ENCODE results near the gene GPR65.
"Not testable (repeated sequence)": the region's sequence is repeated elsewhere in the genome, so short reads cannot be mapped to it uniquely, and the experiment has no call there.

Gene GPR65

GRCh38 chr14:88004506-88005036, 364 bp upstream of the GPR65 start:
- peak; percentile 28 for DNase-seq

GRCh38 chr14:88005978-88006851, 1.3 kb downstream of the GPR65 start:
- DNase-seq: peak; percentile 40

DNA sequence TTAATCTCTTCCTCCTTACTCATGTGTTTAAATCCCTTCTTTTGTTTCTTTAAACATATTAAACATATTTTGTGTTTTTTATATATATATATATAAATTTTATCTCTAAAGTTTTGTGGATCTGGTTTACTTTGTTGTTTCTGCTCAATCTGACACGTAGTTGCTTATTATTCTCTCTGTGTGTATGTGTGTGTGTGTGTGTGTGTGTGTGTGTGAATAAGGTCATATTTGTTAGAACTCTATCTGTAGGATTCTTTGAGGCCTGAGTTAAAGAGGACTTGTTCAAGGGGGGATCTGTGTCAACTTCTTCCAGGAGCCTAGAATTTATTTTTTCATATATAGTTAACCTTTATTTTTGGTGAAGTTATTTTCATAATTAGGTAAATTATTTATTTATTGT, 2.7 kb downstream of the GPR65 start:
- no peak for DNase-seq

DNA sequence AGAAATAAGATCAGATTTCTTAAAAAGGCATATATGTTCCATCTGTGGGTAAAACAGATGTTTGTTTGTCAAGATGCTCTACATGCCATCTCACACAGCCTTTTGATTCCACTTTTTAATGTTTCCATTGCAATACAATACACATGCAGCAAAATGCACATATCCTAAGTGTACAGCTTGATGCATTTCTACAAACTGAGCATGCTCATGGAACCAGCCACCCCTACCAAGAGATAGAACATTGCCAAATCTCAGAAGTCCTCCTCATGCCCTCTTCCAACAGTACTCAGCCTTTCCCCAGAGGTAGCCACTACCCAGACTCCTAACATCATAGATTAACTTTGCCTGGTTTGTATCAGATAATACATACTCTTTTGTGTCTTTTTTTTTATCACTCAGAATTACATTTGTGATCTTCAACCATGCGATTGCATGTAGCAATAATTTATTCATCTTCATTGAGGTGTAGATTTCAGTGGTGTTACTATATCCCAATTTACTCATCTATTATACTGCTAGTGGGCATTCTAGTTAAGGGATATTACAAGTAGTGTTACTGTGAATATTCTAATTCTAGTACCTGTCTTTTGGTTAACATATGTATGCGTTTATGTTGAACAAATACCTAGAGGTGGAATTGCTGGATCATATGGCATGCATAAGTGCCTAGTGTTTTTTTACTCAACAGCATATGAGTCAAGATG, 3.3 kb downstream of the GPR65 start:
- DNase-seq: no peak

DNA sequence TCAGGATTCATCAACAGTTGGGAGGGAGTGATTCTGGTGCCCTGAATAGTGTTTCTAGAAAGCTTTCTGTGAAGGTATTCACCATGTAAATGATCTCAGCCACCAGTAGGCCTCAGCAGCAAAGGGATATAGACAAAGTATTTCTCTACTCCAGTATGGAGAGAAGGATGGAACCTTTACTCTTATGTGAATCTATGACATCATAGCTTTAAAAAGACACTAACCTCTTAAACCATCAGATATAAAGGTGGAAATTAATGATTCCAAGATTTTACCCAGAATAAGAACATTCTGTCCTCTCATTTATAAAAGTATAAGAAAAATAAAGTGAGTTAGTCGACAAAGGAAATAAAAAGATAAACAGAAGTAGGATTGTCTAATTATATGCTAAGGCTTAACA, 4.6 kb downstream of the GPR65 start:
- no peak for DNase-seq

DNA sequence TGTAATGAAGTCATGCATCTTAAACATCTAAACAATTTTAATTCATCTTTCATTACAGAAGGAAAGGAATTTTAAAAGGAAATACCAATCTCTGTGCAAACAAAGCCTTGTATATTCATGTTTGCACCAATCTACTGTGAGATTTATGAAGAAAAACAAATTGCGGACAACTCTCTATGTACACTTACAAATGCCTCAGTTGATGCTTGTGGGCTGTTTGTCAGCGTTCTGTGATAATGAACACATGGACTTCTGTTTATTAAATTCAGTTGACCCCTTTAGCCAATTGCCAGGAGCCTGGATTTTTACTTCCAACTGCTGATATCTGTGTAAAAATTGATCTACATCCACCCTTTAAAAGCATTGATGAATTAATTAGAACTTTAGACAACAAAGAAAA, 5.4 kb downstream of the GPR65 start:
- DNase-seq: no peak

GRCh38 chr14:88012495-88012894, 7.6 kb downstream of the GPR65 start:
- no peak for DNase-seq

GRCh38 chr14:88013750-88014349, 8.9 kb downstream of the GPR65 start:
- DNase-seq: peak; percentile 1

GRCh38 chr14:88016768-88017167, 11.8 kb downstream of the GPR65 start:
- no peak for DNase-seq

GRCh38 chr14:88017535-88017934, 12.6 kb downstream of the GPR65 start:
- DNase-seq: no peak

DNA sequence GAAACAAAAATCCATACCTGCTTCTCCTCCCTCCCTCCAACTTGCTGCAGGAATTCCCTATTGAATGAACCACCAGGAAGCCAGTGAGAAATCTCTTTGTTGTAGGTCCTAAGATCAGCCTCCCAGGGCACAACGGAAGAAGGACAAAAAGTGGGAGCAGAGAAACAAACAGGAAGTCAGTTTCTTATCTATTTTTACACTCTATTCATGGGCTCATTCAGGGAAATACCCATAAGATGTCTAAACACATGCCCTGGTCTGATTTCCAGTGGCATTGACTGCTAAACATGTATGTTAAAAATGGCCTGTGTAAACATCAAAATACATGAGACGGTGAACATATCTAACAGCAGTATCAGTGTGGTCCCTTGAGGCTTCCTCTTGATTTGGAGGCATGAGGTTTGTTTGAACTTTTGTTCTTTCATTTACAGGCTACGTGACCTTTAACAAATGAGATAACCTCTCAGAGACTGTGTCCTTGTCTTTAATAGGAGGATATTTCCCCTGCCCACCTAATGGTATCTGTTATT, 18.8 kb downstream of the GPR65 start:
- no peak for DNase-seq

DNA sequence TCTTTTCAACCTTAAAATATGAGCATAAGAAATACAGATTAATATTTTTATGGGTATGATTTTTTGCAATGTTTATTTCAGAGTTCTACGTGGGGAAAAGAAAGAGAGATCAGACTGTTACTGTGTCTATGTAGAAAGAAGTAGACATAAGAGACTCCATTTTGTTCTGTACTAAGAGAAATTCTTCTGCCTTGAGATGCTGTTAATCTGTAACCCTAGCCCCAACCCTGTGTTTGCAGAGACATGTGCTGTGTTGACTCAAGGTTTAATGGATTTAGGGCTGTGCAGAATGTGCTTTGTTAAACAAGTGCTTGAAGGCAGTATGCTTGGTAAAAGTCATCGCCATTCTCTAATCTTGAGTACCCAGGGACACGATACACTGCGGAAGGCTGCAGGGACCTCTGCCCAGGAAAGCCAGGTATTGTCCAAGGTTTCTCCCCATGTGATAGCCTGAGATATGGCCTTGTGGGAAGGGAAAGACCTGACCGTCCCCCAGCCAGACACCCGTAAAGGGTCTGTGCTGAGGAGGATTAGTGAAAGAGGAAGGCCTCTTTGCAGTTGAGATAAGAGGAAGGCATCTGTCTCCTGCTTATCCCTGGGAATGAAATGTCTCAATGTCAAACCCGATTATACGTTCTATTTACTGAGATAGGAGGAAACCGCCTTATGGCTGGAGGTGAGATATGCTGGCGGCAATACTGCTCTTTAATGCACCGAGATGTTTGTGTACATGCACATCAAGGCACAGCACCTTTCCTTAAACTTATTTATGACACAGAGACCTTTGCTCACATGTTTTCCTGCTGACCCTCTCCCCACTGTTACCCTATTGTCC, 19.5 kb downstream of the GPR65 start:
- DNase-seq: not testable (repeated sequence)

- no peak for DNase-seq
These were observed 20.4 kb downstream of the GPR65 start for GRCh38 chr14:88025313-88025712.

DNA sequence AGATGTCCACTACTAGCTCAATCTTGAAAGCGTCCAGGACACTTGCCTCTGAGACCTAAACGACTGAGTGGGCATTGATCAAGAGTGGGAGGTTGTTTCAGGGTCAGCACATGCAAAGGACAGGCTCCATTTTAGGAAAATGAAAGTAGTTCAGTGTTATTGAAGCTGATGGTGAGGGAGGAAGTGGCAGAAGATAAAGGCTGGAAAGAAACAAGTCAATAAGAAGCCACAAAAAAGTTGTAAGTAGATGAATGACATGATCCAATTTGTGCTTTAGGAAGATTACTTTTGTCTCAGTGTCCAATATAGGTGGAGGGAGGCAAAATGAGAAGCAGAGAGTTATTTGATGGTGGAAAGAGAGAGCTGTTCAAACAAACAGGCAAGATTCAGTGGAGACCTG, 22.0 kb downstream of the GPR65 start:
- DNase-seq: no peak

- no peak for DNase-seq
These were observed 24.6 kb downstream of the GPR65 start for GRCh38 chr14:88029500-88029899.

DNA sequence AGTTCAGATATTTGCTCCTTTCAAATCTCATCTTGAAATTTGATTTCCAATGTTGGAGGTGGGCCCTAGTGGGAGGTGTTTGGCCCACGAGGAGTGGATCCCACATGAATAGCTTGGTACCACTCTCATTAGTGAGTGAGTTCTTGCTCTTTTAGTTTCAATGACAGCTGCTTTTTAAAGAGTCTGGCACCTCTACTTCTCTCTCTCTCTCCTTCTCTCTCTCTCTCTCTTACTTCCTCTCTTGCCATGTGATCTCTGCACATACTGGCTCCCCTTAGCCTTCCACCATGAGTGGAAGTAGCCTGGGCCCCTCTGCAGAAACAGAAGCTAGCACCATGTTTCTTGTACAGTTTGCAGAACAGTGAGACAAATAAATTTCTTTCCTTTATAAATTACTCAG, 25.1 kb downstream of the GPR65 start:
- peak; percentile 9 for DNase-seq

DNA sequence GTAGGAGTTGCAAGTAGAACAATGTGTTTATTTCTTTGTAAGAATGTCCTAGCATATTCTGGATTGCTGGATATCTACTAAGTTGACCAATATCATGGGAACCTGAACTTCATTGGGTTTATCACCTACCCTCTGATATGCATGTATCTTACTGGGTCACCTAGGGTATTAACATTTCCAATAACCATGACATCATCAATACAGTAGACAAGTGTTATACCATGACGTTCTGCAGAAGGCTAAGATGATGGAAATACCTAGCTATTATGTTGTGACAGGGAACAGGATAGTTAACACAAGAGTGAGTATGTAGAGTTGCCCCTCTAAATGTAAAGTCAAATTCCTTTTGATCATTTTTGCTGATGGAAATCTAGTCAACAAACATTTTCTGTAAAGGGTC, 26.0 kb downstream of the GPR65 start:
- no peak for DNase-seq

DNA sequence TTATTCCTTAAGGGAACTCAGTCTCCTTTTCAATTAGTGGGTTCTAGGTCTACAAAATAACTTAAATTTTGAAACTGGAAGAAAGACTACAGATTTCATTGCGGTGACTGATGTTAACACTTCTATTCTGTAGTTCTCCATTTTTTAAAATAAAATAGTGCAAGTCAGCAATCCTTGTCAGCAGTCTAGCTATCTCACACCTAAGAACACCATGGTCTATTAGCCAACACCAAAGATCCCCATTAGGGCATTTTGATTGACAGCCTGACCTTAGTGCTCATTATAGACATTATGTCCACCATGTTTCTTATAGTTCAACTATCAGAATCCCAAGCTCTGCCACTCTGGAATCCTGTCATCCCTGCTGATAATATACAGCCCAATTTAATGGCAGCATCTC, 27.4 kb downstream of the GPR65 start:
- no peak for DNase-seq

DNA sequence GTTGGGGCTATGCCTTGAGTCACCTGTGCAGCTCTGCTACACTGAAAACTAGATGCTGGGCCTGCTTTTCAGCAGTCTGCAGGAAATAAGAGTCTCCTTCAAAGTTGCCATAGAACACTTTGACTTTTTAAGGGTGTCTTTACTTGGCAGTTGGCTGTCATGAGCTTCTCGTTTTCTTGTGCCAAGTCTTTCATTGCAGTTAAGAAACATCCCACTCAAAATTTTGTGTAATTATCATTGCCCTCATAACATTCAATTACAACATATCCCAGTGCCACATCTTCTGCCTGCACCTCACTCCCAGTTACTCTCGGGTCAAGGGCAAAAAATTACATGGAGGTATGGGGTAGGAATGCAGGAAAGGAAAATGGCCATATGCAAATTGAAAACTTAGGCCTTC, 29.1 kb downstream of the GPR65 start:
- DNase-seq: no peak

DNA sequence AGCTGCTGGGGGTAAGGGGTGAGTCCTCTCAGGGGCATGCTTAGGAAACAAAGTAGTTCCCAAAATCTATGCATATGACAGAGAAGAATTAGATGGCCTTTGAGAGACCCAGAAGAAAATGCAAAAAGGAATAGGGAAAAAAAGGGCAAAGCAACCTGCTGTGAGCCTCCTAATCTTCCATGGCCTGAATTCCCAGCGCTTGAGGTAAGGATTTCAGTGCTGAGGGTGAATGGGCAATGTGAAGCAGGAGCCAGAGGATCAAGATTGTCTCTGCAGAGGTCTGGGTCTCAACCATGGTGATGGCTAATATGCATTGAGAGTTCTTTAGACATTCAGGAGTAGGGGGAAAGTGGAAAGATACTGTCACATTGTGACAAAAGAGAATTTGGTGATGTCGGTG, 31.5 kb downstream of the GPR65 start:
- no peak for DNase-seq

GRCh38 chr14:88037325-88037724, 32.4 kb downstream of the GPR65 start:
- no peak for DNase-seq

DNA sequence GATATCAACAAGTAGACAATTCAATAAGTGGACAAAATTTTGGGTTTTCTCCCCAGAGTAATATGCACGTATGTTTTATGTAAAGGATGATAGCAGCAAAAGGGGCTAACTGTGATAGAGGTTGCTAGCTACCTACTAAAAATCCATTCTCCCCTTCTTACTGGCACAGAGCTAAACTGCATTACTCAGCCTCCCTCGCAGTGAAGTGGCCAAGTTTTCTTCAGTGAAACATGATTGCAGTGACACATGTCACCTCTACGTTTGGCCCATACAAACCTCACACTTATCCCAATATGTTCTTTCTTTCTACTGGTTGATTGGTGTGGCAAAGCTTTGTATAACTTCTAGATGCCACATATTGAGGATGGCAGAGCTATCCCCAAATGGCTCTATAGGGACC, 34.3 kb downstream of the GPR65 start:
- DNase-seq: no peak

- DNase-seq: no peak
These were observed 35.2 kb downstream of the GPR65 start for GRCh38 chr14:88040146-88040545.
